Measurements from ENCODE around the gene SLC13A4. TPM values are rescaled to one million over a fixed set of nuclear protein-coding genes. Genes with fewer than 3 reads are reported as not detected.

Gene SLC13A4
- total RNA-seq, 1 donor from 2014 or later = not detected

- intact Hi-C loops (cut with DNase I) = no loop called here
- DNase-seq (ENCODE audit: extremely low spot score in 2 of 2) = no peak
- TF ChIP-seq CTCF (IDR thresholded peaks at IDR 0.05) (no peak), POLR2AphosphoS5 (IDR thresholded peaks at IDR 0.05; ENCODE audit: insufficient read depth in 1 of 2, low read depth in 1 of 2) (no peak), POLR2A (IDR thresholded peaks at IDR 0.05) (no peak)
- Histone ChIP-seq H3K36me3 (no peaks in the 10 kb centered on the region), H3K4me3 (no peak overlapping the region), H3K4me1 (peaks cover 5% of the 10 kb centered on the region), H3K27me3 (no peaks in the 10 kb centered on the region), H3K27ac (no peak overlapping the region), H3K9me3 (no peaks in the 10 kb centered on the region)
Measured at GRCh38 chr7:135706858-135707569, 21.0 kb downstream of the SLC13A4 start.

- TF ChIP-seq CTCF (IDR thresholded peaks at IDR 0.05) (no peak), POLR2A (IDR thresholded peaks at IDR 0.05) (no peak), POLR2AphosphoS5 (IDR thresholded peaks at IDR 0.05; ENCODE audit: insufficient read depth in 1 of 2, low read depth in 1 of 2) (no peak)
- Histone ChIP-seq H3K36me3 (no peaks in the 10 kb centered on the region), H3K27me3 (no peaks in the 10 kb centered on the region), H3K4me1 (peaks cover 5% of the 10 kb centered on the region), H3K4me3 (no peak overlapping the region), H3K9me3 (no peaks in the 10 kb centered on the region), H3K27ac (no peak overlapping the region)
- intact Hi-C loops (cut with DNase I) = no loop called here
- no peak for DNase-seq (ENCODE audit: extremely low spot score in 2 of 2)
Measured at GRCh38 chr7:135706038-135706742, 21.8 kb downstream of the SLC13A4 start.

- no peak overlapping the region for H3K27ac ChIP-seq
- H3K9me3 ChIP-seq = no peaks in the 10 kb centered on the region
- no peak for TF ChIP-seq POLR2AphosphoS5 (IDR thresholded peaks at IDR 0.05; ENCODE audit: insufficient read depth in 1 of 2, low read depth in 1 of 2)
- no peak for TF ChIP-seq CTCF (IDR thresholded peaks at IDR 0.05)
- TF ChIP-seq POLR2A (IDR thresholded peaks at IDR 0.05) = no peak
- no peak overlapping the region for H3K4me3 ChIP-seq
- no peak for DNase-seq (ENCODE audit: extremely low spot score in 2 of 2)
- H3K4me1 ChIP-seq = peaks cover 5% of the 10 kb centered on the region
- no peaks in the 10 kb centered on the region for H3K36me3 ChIP-seq
- no peaks in the 10 kb centered on the region for H3K27me3 ChIP-seq
- intact Hi-C loops (cut with DNase I) = no loop called here
Measured at GRCh38 chr7:135704698-135705097, 23.3 kb downstream of the SLC13A4 start.

GRCh38 chr7:135704074-135704473 is 23.9 kb downstream of the SLC13A4 start:
- intact Hi-C loops (cut with DNase I) = no loop called here
- Histone ChIP-seq H3K4me1 (peaks cover 5% of the 10 kb centered on the region), H3K4me3 (no peak overlapping the region), H3K27me3 (no peaks in the 10 kb centered on the region), H3K36me3 (no peaks in the 10 kb centered on the region), H3K27ac (no peak overlapping the region), H3K9me3 (no peaks in the 10 kb centered on the region)
- no peak for TF ChIP-seq CTCF (IDR thresholded peaks at IDR 0.05)
- TF ChIP-seq POLR2AphosphoS5 (IDR thresholded peaks at IDR 0.05; ENCODE audit: insufficient read depth in 1 of 2, low read depth in 1 of 2) = no peak
- TF ChIP-seq POLR2A (IDR thresholded peaks at IDR 0.05) = no peak
- DNase-seq (ENCODE audit: extremely low spot score in 2 of 2) = no peak
